H1 (cell line): ENCODE measurements around the gene C17orf50. TPM values are rescaled to one million over a fixed set of nuclear protein-coding genes. Genes with fewer than 3 reads are reported as not detected.

Source experiments
- CTCF ChIA-PET: fragments of 300-600 bp; sonication (Branson Sonifier 250); formaldehyde crosslinking; loops from one replicate; lab custom pipeline; 2021; ENCODE audit not compliant: partially characterized antibody; lab: Charles Lee
- POLR2A ChIA-PET: fragments of 300-600 bp; sonication (Branson Sonifier 250); formaldehyde crosslinking; loops from one replicate; lab custom pipeline; 2021; ENCODE audit warnings: inconsistent platforms; ENCODE audit not compliant: partially characterized antibody; lab: Charles Lee
- DNase-seq, 2 experiments: peaks; one replicate each; pipeline versions ENCODE4 v3.0.0 to v3.0.0-alpha.2; 2010 to 2022; ENCODE audit warnings: low spot score in 2 of 2, low read depth in 1 of 2, mixed read lengths in 1 of 2
- FAIRE-seq: peaks from 2 replicates; lab custom pipeline; 2011; peaks lifted over from hg19 to GRCh38; lab: Jason Lieb, UNC
- H2AFZ ChIP-seq: 2 replicates; pipeline ENCODE4 v1.8.1; 2012; ENCODE audit warnings: low read length, inconsistent platforms
- H2AK5ac ChIP-seq: 2 replicates; pipeline ENCODE4 v1.6.1; 2013; ENCODE audit warnings: low read depth, low read length
- H2BK120ac ChIP-seq: replicated peaks from 2 replicates; pipeline ENCODE3; 2013; ENCODE audit warnings: low read depth, low read length, inconsistent platforms
- H2BK12ac ChIP-seq: 2 replicates; pipeline ENCODE4 v1.6.1; 2013; ENCODE audit warnings: low read depth, low read length
- H2BK15ac ChIP-seq: 2 replicates; pipeline ENCODE4 v1.6.1; 2013; ENCODE audit warnings: low read length
- H2BK20ac ChIP-seq: 2 replicates; pipeline ENCODE4 v1.6.1; 2013; ENCODE audit warnings: low read length
- H2BK5ac ChIP-seq: 2 replicates; pipeline ENCODE4 v1.6.1; 2013; ENCODE audit warnings: low read depth, low read length
- H3K14ac ChIP-seq: 2 replicates; pipeline ENCODE4 v1.6.1; 2013; ENCODE audit warnings: inconsistent platforms; ENCODE audit not compliant: insufficient read length
- H3K18ac ChIP-seq: 2 replicates; pipeline ENCODE4 v1.6.1; 2013; ENCODE audit warnings: low read length; ENCODE audit errors: extremely low read depth
- H3K23ac ChIP-seq: 2 replicates; pipeline ENCODE4 v1.6.1; 2013; ENCODE audit warnings: inconsistent platforms; ENCODE audit not compliant: insufficient read length
- H3K23me2 ChIP-seq: 2 replicates; pipeline ENCODE4 v1.6.1; 2013; ENCODE audit warnings: low read depth, low read length
- H3K27ac ChIP-seq: 2 replicates; pipeline ENCODE4 v1.6.1; 2011; ENCODE audit warnings: low read depth, low read length, inconsistent platforms
- H3K27me3 ChIP-seq, 4 experiments: replicated peaks in 1 of 4; 1 replicate in 1 of 4; 2 replicates in 3 of 4; pipeline versions ENCODE4 v1.6.1 to v1.8.1; 2011 to 2013; ENCODE audit warnings: low read length in 3 of 4, mild to moderate bottlenecking in 3 of 4, inconsistent platforms in 2 of 4, mixed read lengths in 2 of 4, moderate library complexity in 1 of 4; ENCODE audit not compliant: control insufficient read depth in 3 of 4, insufficient read depth in 3 of 4; ENCODE audit errors: extremely low read depth in 1 of 4
- H3K36me3 ChIP-seq, 4 experiments: 2 replicates each; pipeline versions ENCODE4 v1.6.1 to v1.8.1; 2011 to 2013; ENCODE audit warnings: mild to moderate bottlenecking in 4 of 4, low read length in 3 of 4, moderate library complexity in 2 of 4, control low read depth in 1 of 4, inconsistent platforms in 1 of 4; ENCODE audit not compliant: insufficient read depth in 4 of 4, control insufficient read depth in 2 of 4
- H3K4ac ChIP-seq: replicated peaks from 2 replicates; pipeline ENCODE3; 2013; ENCODE audit warnings: low read length, low read depth, mixed read lengths, inconsistent platforms; ENCODE audit not compliant: insufficient read length
- H3K4me1 ChIP-seq, 4 experiments: replicated peaks in 1 of 4; 1 replicate in 1 of 4; 2 replicates in 3 of 4; pipeline versions ENCODE4 v1.6.1 to v1.8.1; 2011 to 2013; ENCODE audit warnings: low read length in 3 of 4, inconsistent platforms in 2 of 4, mixed read lengths in 1 of 4; ENCODE audit not compliant: insufficient read depth in 4 of 4, control insufficient read depth in 3 of 4
- H3K4me2 ChIP-seq, 2 experiments: 2 replicates each; pipeline versions ENCODE4 v1.6.1 to v1.8.1; 2011 to 2013; ENCODE audit warnings: low read depth in 2 of 2, low read length in 2 of 2, control low read depth in 1 of 2, inconsistent platforms in 1 of 2, mild to moderate bottlenecking in 1 of 2; ENCODE audit not compliant: insufficient read depth in 1 of 2
- H3K4me3 ChIP-seq, 4 experiments: fragments of 200-600, 300-600 bp in 1 of 4; sonication (generic), shearing (Covaris generic), sonication (Bioruptor Twin) in 1 of 4; 2 replicates each; pipeline versions ENCODE4 v1.5.1 to v1.8.1; 2011 to 2016; ENCODE audit warnings: low read length in 4 of 4, low read depth in 3 of 4, control low read depth in 2 of 4, inconsistent platforms in 2 of 4, mild to moderate bottlenecking in 2 of 4, mixed read lengths in 1 of 4, moderate library complexity in 1 of 4; ENCODE audit not compliant: insufficient read depth in 2 of 4; ENCODE audit errors: extremely low read depth in 1 of 4
- H3K56ac ChIP-seq: replicated peaks from 2 replicates; pipeline ENCODE3; 2013; ENCODE audit warnings: low read depth, mild to moderate bottlenecking, mixed read lengths, low read length, inconsistent platforms; ENCODE audit not compliant: insufficient read length
- H3K79me1 ChIP-seq: 2 replicates; pipeline ENCODE4 v1.6.1; 2013; ENCODE audit warnings: low read depth, low read length, control low read depth
- H3K79me2 ChIP-seq, 2 experiments: 2 replicates each; pipeline versions ENCODE4 v1.6.1 to v1.8.1; 2012 to 2013; ENCODE audit warnings: low read length in 2 of 2, mild to moderate bottlenecking in 2 of 2, inconsistent platforms in 1 of 2; ENCODE audit not compliant: insufficient read depth in 2 of 2, control insufficient read depth in 1 of 2
- H3K9ac ChIP-seq, 4 experiments: replicated peaks in 1 of 4; 1 replicate in 1 of 4; 2 replicates in 3 of 4; pipeline versions ENCODE4 v1.6.1 to v1.8.1; 2011 to 2013; ENCODE audit warnings: low read depth in 3 of 4, low read length in 3 of 4, control low read depth in 2 of 4, mild to moderate bottlenecking in 2 of 4, moderate library complexity in 2 of 4, inconsistent platforms in 1 of 4; ENCODE audit errors: extremely low read depth in 1 of 4
- H3K9me3 ChIP-seq, 2 experiments: 2 replicates each; pipeline versions ENCODE4 v1.6.1 to v1.8.1; 2012 to 2013; ENCODE audit warnings: mild to moderate bottlenecking in 2 of 2, moderate library complexity in 2 of 2, control low read depth in 1 of 2, inconsistent platforms in 1 of 2, low read depth in 1 of 2, low read length in 1 of 2, mixed read lengths in 1 of 2; ENCODE audit not compliant: insufficient read depth in 2 of 2
- H4K20me1 ChIP-seq, 2 experiments: replicated peaks in 1 of 2; 2 replicates each; pipeline versions ENCODE3 to v1.8.1; 2011 to 2013; ENCODE audit warnings: inconsistent platforms in 2 of 2, low read length in 2 of 2, mild to moderate bottlenecking in 1 of 2; ENCODE audit not compliant: insufficient read depth in 2 of 2, control insufficient read depth in 1 of 2
- H4K5ac ChIP-seq: 2 replicates; pipeline ENCODE4 v1.6.1; 2013; ENCODE audit warnings: low read length, low read depth, mixed read lengths, inconsistent platforms; ENCODE audit not compliant: insufficient read length
- H4K8ac ChIP-seq: 2 replicates; pipeline ENCODE4 v1.8.0; 2013; ENCODE audit warnings: mild to moderate bottlenecking, moderate library complexity, low read length, inconsistent platforms; ENCODE audit not compliant: insufficient read depth; ENCODE audit errors: extremely low read depth
- H4K91ac ChIP-seq: replicated peaks from 2 replicates; pipeline ENCODE3; 2013; ENCODE audit warnings: low read length, mixed read lengths, inconsistent platforms; ENCODE audit not compliant: insufficient read length
- ASH2L ChIP-seq: fragments of 200-600, 300-600 bp; sonication (generic); IDR thresholded peaks from one replicate; pipeline ENCODE4 v1.7.1; 2017; ENCODE audit warnings: low read length
- BRCA1 ChIP-seq: IDR thresholded peaks from 2 replicates; pipeline ENCODE4 v1.6.1; 2012; ENCODE audit warnings: low read depth, low read length, improper control_type of control experiment
- CBX5 ChIP-seq: fragments of 300-800, 300-1000 bp; sonication (generic); IDR thresholded peaks from 2 replicates; pipeline ENCODE4 v1.7.1; 2016; ENCODE audit warnings: antibody characterized with exemption, low read length, low read depth
- CHD1 ChIP-seq: IDR thresholded peaks from 2 replicates; pipeline ENCODE4 v1.6.1; 2012; ENCODE audit warnings: low read depth, low read length, improper control_type of control experiment
- CREB1 ChIP-seq: IDR thresholded peaks from 2 replicates; pipeline ENCODE4 v1.6.1; 2012; ENCODE audit warnings: inconsistent platforms
- RBBP5 ChIP-seq: IDR thresholded peaks from 2 replicates; pipeline ENCODE4 v1.7.1; 2012; ENCODE audit warnings: low read depth, mild to moderate bottlenecking, inconsistent platforms, low read length, moderate library complexity, borderline replicate concordance
- TAF7 ChIP-seq: optimal IDR thresholded peaks from 2 replicates; pipeline ENCODE3; 2011; ENCODE audit warnings: low read depth, mild to moderate bottlenecking, inconsistent platforms, low read length, moderate library complexity, borderline replicate concordance
- TEAD4 ChIP-seq: IDR thresholded peaks from 2 replicates; pipeline ENCODE4 v1.6.1; 2012; ENCODE audit warnings: low read depth, low read length, inconsistent platforms, mixed read lengths
- WGBS, 2 experiments: shearing (Covaris generic) in 1 of 2; methylation state at CpG; one replicate each; pipeline versions ENCODE4 v1.1.6 to v1.1.7; 2013 to 2015; ENCODE audit warnings: low lambda C conversion rate in 2 of 2, mixed read lengths in 2 of 2, inconsistent platforms in 1 of 2, low coverage in 1 of 2, missing lambda C conversion rate in 1 of 2; ENCODE audit not compliant: insufficient replicate concordance in 2 of 2, insufficient coverage in 1 of 2, insufficient read length in 1 of 2; ENCODE audit errors: extremely low coverage in 1 of 2, missing lambda C conversion rate in 1 of 2; 5-methylcytosine and 5-hydroxymethylcytosine counted together
- polyA plus RNA-seq, 7 experiments: library from polyadenylated mRNA; depleted of rRNA in 3 of 7; stranded (reverse) in 5 of 7; unstranded in 2 of 7; fragments of >200 nt in 5 of 7; fragments of 200-250 nt in 2 of 7; gene quantifications; 1 replicate in 5 of 7; 2 replicates in 1 of 7; 4 replicates in 1 of 7; pipeline versions ENCODE4 v1.2.1 to v1.2.3, GENCODE V29; 2011 to 2013; ENCODE audit warnings: missing spikeins in 2 of 7, mixed read lengths in 2 of 7
- total RNA-seq: library from RNA; stranded (reverse); fragmentation: NEBNext Ultra II Directional; extraction: Animal tissue kit (Norgen Biotek cat#: 25700); gene quantifications from 2 replicates; pipeline ENCODE4 v1.2.1, GENCODE V29; 2021
- TF ChIP-seq, protein P1 (sequence below): IDR thresholded peaks from 2 replicates; pipeline ENCODE4 v1.6.1; 2011; ENCODE audit warnings: low read depth, mild to moderate bottlenecking, low read length; ENCODE audit not compliant: insufficient read depth
- TF ChIP-seq, protein P2 (sequence below): IDR thresholded peaks from 2 replicates; pipeline ENCODE4 v1.6.1; 2012; ENCODE audit warnings: low read length, inconsistent platforms

Gene C17orf50
- total and polyA plus RNA-seq, 2 of the 8 experiments (the other 6 are each of a cell fraction or from before 2014, with no cell fraction given): 0.12 TPM; not detected in 1

DNA sequence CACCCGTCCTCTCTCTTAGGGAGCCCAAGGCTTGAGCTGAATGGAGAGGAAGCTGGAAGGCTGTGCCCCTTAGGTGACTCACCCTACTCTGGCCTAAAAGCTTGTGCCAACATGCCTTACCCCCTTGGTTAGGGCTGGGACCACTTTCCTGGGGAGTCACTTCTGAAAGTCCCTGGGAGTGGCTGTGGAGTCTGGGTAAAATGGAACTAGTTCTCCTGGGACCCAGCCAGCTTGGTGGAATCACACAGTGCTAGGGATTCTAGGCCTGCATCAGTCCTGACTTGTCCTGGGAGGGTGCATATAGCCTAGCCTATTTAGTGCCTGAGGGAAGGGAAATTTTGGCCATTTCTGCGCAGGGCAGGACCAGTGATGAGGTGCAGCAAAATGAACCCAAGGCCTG is 24.2 kb downstream of the C17orf50 start:
- H3K79me1 ChIP-seq: no peaks in the 10 kb centered on the region
- no peaks in the 10 kb centered on the region for H3K23me2 ChIP-seq
- no peak overlapping the region for H4K91ac ChIP-seq
- no peak overlapping the region for H3K27ac ChIP-seq
- no peak overlapping the region for H4K5ac ChIP-seq
- ChIA-PET CTCF (interaction anchor here (0.8 to 17.5 kb wide), 5 partner anchors 18 to 232 kb away, joined by 3 to 247 read pairs (median 4); no protein-coding TSS in a partner anchor), POLR2A (interaction anchor here (0.7 to 1.6 kb wide), 3 partner anchors 19 to 43 kb away, joined by 3 read pairs; no protein-coding TSS in a partner anchor)
- H3K27me3 ChIP-seq: peaks cover 0 to 4% (median 0%) of the 10 kb centered on the region in 4 experiments; a peak in 2 of 7 replicates
- H2AFZ ChIP-seq: no peak overlapping the region
- no peak overlapping the region for H3K4me3 ChIP-seq
- no peaks in the 10 kb centered on the region; a peak in 1 of 8 replicates for H3K36me3 ChIP-seq
- H2BK15ac ChIP-seq: no peak overlapping the region
- H3K18ac ChIP-seq: no peak overlapping the region
- H2BK5ac ChIP-seq: no peak overlapping the region
- H3K9ac ChIP-seq: no peak overlapping the region
- no peak for FAIRE-seq
- H4K20me1 ChIP-seq: no peaks in the 10 kb centered on the region
- no peak overlapping the region for H2BK20ac ChIP-seq
- H3K4me2 ChIP-seq: no peak overlapping the region
- no peak overlapping the region for H3K14ac ChIP-seq
- no peak overlapping the region for H2BK12ac ChIP-seq
- H3K4ac ChIP-seq: no peak overlapping the region
- no peak for DNase-seq
- H3K56ac ChIP-seq: no peak overlapping the region
- H2AK5ac ChIP-seq: no peak overlapping the region
- H3K4me1 ChIP-seq: peaks cover 0 to 2% (median 0%) of the 10 kb centered on the region in 4 experiments; a peak in 1 of 7 replicates
- no peak overlapping the region for H4K8ac ChIP-seq
- TF ChIP-seq, protein P1, sequence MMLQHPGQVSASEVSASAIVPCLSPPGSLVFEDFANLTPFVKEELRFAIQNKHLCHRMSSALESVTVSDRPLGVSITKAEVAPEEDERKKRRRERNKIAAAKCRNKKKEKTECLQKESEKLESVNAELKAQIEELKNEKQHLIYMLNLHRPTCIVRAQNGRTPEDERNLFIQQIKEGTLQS: no peak
- TF ChIP-seq TAF7 (no peak), TEAD4 (no peak), CREB1 (no peak), RBBP5 (no peak), CBX5 (no peak), BRCA1 (no peak), CHD1 (no peak), ASH2L (no peak)
- TF ChIP-seq, protein P2, sequence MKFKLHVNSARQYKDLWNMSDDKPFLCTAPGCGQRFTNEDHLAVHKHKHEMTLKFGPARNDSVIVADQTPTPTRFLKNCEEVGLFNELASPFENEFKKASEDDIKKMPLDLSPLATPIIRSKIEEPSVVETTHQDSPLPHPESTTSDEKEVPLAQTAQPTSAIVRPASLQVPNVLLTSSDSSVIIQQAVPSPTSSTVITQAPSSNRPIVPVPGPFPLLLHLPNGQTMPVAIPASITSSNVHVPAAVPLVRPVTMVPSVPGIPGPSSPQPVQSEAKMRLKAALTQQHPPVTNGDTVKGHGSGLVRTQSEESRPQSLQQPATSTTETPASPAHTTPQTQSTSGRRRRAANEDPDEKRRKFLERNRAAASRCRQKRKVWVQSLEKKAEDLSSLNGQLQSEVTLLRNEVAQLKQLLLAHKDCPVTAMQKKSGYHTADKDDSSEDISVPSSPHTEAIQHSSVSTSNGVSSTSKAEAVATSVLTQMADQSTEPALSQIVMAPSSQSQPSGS: no peak
- no peaks in the 10 kb centered on the region for H3K9me3 ChIP-seq
- no peak overlapping the region for H2BK120ac ChIP-seq
- WGBS, 2 experiments: 81% methylated on average over 2 of the region's 2 CpGs; no CpG with 5 or more reads in 1 of the 2 experiments
- no peak overlapping the region for H3K23ac ChIP-seq
- no peaks in the 10 kb centered on the region for H3K79me2 ChIP-seq
